HG03103 (cell line): ENCODE results near the gene DENR.
"Not testable (repeated sequence)": the region's sequence is repeated elsewhere in the genome, so short reads cannot be mapped to it uniquely, and the experiment has no call there.

Experiments used
- ATAC-seq: cut with Tn5 transposase; IDR thresholded peaks from one replicate; pipeline ENCODE4 v1.9.1; 2021; ENCODE audit warnings: low read depth; ENCODE audit not compliant: unreplicated experiment

Gene DENR

DNA sequence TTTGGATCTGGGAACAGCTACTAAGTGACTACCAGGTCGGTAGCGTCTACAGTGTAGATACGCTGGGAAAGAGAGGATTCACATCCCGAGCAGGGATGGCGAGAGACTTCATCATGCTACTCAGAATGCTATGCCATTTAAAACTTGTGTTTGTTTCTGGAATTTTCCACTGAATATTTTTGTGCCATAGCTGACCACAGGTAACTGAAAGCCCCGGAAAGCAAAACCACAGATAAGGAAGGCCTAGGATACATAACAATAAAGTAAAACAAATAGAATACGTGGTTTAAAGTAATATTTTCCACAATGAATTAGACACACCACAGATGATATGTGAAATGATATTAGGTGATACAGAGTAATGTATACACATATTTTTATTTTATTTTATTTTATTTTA is 14.1 kb upstream of the DENR start:
- no peak for ATAC-seq

DNA sequence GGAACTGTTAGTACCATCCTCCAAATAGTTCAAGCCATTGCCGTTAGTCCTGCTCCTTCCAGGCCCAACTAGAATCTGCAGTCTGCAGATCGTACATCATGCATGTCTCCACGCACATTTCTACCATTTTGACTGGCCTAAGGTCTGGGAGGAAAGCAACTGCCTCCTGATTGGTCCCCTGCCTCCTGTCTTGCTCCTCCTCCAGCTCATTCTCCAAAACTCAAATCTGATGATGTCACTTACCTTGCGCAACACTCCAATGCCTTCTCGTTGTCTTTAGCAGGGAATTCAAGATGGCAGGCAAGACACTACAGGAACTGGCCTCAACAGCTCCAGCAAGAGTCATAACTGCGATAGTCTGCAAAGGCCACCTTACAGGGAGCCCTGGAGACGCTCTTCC is 12.3 kb upstream of the DENR start:
- ATAC-seq, result no peak

DNA sequence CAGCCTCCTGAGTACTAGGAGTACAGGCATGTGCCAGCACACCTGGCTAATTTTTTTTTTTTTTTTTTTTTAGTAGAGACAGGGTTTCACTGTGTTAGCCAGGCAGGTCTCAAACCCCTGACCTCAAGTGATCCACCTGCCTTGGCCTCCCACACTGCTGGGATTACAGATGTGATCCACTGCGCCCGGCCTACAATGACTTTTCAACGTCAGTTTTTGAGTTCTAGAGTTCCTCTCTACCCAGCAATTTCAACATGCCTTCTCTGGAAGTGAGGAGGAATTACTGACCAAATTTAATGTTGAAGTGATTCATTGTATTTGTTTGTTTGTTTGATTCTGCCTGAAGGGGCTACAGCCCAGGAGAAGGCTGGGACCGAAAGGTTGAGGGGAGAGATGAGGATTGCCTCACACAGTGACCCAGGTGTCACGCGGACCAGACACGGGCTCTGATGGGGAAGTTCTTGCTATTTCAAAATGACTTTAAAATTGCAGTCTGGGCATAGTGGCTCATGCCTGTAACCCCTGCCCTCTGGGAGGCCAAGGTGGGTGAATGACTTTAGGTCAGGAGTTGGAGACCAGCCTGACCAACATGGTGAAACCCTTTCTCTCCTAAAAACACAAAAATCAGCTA is 8.6 kb upstream of the DENR start:
- no peak for ATAC-seq

DNA sequence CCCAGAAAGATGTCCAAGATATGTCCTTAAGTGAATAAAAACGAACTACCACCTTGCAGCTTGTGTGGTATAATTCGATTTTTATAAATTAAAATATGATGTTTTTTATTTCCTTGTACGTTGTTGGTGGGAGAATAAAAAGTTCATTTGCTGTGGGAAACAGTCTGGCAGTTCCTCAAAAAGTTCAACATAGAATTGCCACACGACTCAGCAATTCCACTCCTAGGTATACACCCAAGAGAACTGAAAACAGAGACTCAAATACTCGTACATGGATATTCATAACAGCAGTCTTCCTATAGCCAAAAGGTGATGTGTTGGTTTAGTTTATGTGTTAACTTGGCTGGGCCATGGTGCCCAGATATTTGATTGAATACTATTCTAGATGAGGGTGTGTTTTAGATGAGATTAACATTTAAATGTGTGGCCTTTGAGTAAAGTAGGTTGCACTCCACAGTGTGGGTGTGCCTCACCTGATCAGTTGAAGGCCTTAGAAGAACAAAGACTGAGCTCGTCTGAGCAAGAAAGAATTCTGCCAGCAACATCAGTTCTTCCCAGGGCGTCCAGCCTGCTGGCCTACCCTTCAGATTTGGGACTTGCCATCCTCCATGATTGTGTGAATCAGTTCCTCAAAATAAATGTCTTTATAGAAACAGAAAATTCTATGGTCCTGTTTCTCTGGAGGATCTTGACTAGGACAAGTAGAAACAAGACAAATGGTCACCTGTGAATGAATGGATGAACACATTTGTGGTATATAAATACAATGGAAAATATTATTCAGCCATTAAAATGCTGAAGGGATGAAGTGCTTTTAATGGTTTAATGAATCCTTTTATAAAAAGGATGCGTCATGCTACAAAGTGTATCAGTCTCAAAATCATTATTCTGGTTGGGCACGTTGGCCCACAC is 5.1 kb upstream of the DENR start:
- ATAC-seq, result no peak

- ATAC-seq, result no peak
Measured at GRCh38 chr12:122749569-122750332, 2.9 kb upstream of the DENR start.

GRCh38 chr12:122750781-122751515 is 1.7 kb upstream of the DENR start:
- ATAC-seq, result not testable (repeated sequence)

DNA sequence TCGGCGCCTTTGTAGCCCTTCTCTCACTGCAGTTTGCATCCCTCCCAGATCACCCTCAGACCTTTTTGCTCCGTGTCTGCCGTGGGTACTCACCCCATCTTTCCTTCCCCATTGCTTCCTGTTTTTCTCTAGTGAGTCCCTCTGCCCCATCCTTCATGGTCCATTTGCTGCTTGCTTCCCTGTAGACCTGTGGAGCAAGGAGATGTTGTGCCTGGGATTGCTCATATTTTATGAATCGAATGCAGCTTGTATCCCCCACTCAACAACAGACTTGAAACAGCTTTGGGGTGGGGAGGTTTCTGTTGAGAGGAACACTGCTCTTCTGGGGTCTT is 661 bp downstream of the DENR start:
- ATAC-seq, result no peak

GRCh38 chr12:122754790-122755189 is 2.2 kb downstream of the DENR start:
- no peak for ATAC-seq

- ATAC-seq, result no peak
Measured at GRCh38 chr12:122757568-122757967, 4.9 kb downstream of the DENR start.

DNA sequence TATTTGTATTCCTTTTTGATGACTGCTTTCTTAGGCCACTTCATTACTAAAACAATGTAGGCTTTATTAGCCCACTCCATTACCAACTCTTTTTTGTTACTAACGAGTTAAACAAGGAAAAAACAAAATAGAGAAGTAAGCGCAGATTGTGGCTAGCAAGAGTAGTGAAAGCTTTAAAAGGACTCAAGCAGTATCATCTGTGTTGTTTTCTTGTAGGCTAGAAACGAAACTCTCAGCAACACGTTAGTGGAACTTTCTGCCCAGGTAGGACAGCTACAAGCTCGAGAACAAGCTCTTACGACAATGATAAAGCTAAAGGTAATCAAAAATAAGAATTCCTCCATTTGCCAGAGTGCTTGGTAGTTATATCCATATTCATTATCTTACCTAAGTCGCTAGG is 32.9 kb downstream of the DENR start:
- no peak for ATAC-seq

- no peak for ATAC-seq
Measured at GRCh38 chr12:122788387-122788786, 35.8 kb downstream of the DENR start.

DNA sequence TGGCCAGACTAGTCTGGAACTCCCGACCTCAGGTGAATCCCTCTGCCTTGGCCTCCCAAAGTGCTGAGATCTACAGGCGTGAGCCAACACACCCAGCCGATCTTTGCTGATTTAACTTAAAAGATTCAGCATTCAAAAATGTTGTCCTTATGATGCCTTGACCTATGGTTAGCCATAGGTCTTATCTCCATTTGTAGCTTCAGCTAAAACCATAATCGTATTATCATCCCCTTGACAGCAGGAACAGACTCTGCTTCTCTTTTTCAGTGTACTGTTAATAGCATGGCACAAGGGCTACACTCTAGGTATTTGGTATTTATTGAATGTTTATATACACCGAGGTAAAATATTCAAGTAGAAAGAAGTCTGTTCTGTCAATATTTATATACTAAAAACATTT is 37.0 kb downstream of the DENR start:
- no peak for ATAC-seq

GRCh38 chr12:122790393-122791075 is 37.9 kb downstream of the DENR start:
- no peak for ATAC-seq

- no peak for ATAC-seq
Measured at GRCh38 chr12:122793685-122794106, 41.1 kb downstream of the DENR start.

DNA sequence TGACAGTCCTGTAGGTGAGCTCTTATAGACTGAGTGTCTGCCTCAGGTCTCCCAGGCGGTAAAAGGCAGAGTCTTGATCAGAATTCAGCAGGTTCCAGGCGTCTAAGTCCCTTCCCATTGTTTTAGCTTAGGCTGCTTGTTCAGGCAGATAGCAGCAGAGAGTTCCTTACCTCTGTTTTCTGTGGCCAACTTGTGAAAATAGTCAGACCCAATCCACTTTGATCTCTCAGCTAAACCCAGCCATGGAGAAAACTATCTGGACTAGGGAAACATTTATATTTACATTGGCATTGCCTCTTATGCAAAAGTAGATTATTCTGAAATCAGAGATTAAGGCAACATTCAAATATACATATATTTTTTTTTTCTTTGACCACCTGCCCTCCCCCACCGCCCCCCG is 43.2 kb downstream of the DENR start:
- no peak for ATAC-seq

- no peak for ATAC-seq
Measured at GRCh38 chr12:122799641-122800243, 47.1 kb downstream of the DENR start.

DNA sequence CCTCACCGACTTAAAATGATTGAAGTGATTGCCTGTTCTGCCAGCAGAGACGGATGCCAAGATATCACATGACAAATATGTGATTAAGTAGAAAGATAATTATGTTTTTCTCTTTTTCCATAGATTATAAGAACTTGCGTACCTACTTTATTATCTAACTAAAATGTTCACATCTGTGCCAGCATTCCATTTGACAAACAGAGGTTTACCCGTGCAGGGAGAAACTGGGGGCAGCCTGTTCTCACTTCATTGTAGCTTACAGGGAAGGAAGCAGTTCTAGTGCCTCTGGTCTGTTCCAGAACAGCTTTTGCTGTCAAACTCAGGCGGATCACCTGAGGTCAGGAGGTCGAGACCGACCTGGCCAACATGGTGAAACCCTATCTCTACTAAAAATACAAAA is 51.3 kb downstream of the DENR start:
- no peak for ATAC-seq

DNA sequence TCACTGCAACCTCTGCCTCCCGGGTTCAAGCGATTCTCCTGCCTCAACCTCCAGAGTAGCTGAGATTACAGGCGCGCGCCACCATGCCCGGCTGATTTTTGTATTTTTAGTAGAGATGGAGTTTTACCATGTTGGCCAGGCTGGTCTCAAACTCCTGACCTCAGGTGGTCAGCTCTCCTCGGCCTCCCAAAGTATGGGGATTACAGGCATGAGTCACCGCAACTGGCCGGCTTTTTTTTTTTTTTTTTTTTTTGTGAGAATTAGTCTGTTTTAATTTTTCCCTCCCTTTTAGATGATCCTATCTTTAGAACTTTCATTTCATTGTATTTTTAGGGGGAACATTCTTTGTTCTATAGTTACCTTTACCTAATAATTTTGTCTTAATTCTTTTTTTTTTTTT is 52.3 kb downstream of the DENR start:
- ATAC-seq, result not testable (repeated sequence)

DNA sequence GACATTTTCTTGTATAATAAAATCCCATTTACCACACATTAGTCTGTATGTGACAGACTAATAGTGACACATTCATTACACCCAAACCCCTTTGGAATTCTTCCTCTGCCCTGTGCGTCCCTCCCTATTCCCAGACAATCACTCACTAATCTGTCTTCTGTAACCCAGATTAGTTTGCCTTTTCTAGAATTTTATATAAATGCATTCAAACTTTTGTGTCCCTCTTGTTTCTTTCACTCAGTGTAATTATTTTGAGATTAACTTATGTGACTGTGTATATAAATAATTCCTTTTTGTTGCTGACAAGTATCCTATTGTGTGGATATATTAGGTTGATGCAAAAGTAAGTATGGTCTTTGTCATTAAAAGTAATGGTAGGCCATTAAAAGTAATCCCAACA is 55.0 kb downstream of the DENR start:
- ATAC-seq, result no peak

DNA sequence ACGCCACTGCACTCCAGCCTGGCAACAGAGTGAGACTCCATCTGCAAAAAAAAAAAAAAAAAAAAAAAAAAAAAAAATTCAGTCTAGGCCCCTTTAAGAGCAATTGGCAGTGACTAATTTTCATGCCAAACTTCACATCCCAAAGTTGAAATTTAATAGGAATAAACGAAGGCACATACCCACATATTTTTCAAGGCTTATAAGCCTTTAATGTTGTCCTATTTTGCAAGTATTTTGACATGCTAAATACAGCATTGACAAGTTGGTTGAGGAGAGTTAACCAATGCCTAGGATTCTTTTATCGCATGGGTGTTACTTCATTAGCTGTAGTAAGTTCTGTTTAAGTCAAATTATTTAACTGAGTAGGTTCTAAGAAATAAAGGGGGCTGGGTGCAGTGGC is 59.2 kb downstream of the DENR start:
- ATAC-seq, result no peak
